ENCODE measurements around the gene SLC2A1.

DNA sequence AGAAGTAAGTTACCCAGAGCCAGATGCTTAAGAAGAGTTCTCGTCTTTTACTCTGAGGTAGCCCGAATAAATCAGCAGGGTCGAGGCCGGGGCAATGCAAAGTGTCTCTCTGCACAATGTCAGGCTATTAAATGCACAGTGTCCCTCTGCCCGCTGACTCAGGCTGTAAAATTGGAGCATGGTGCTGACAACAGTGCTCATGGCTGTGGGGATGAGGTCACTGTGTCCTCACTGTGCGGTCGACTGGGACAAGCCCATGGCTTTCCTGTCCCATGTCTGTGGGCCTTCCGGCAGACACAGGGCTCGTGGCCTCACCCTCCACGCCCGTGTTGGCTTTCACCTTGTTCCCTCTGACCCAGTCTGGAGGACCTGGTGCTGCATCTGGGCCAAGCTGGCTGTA lies 14.6 kb upstream of the SLC2A1 start:
- TF ChIP-seq, protein P1, sequence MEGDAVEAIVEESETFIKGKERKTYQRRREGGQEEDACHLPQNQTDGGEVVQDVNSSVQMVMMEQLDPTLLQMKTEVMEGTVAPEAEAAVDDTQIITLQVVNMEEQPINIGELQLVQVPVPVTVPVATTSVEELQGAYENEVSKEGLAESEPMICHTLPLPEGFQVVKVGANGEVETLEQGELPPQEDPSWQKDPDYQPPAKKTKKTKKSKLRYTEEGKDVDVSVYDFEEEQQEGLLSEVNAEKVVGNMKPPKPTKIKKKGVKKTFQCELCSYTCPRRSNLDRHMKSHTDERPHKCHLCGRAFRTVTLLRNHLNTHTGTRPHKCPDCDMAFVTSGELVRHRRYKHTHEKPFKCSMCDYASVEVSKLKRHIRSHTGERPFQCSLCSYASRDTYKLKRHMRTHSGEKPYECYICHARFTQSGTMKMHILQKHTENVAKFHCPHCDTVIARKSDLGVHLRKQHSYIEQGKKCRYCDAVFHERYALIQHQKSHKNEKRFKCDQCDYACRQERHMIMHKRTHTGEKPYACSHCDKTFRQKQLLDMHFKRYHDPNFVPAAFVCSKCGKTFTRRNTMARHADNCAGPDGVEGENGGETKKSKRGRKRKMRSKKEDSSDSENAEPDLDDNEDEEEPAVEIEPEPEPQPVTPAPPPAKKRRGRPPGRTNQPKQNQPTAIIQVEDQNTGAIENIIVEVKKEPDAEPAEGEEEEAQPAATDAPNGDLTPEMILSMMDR (IDR thresholded peaks at IDR 0.05) = no peak
- no peak for TF ChIP-seq EZH2phosphoT487 (IDR thresholded peaks at IDR 0.05)

Data from neural progenitor cell (in vitro differentiated cells).